ENCODE results near the gene TAC3. TPM values are rescaled to one million over a fixed set of nuclear protein-coding genes. Genes with fewer than 3 reads are reported as not detected.
"Not testable (repeated sequence)": the region's sequence is repeated elsewhere in the genome, so short reads cannot be mapped to it uniquely, and the experiment has no call there.

Gene TAC3
- total RNA-seq, 2 experiments from 2014 or later = not detected

DNA sequence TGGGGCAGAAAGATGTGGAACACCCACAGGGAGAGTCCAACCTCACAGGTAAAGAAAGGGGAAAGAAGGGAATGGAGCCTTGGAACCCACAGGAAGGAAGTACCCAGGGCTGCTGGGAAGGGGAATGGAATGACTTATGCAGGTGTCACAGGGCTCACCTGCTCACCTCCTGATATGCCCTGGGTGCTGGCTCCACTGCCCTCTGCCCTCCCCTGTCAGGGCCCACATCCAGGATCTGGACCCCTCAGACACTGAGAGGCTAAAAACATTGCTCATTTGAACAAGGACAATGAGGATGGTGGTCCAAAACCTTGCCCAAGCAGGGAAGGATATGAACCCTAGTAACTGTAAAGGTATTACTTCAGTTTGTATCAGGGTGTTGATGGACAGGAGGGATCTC is 29.3 kb downstream of the TAC3 start:
- H3K79me2 ChIP-seq (ENCODE audit: insufficient read depth, low read depth, low read length) = no peaks in the 10 kb centered on the region
- H3K9me3 ChIP-seq (ENCODE audit: low read length) = no peaks in the 10 kb centered on the region
- peaks cover 9% of the 10 kb centered on the region for H3K4me1 ChIP-seq (ENCODE audit: insufficient read depth, low read length, poor library complexity, severe bottlenecking)
- no peak overlapping the region for H3K27ac ChIP-seq (ENCODE audit: low read depth, low read length, poor library complexity, severe bottlenecking)
- BruUV-seq (replicated peaks) = no TSS peak
- TF ChIP-seq CTCF (conservative IDR thresholded peaks at IDR 0.05; ENCODE audit: low read length) (no peak), EZH2phosphoT487 (IDR thresholded peaks at IDR 0.05; ENCODE audit: borderline replicate concordance, low read depth, low read length) (no peak)
- no peak overlapping the region for H3K4me3 ChIP-seq (ENCODE audit: low read depth, low read length, poor library complexity, severe bottlenecking)
- no peaks in the 10 kb centered on the region for H4K20me1 ChIP-seq (ENCODE audit: insufficient read depth, low read length)
- H3K4me2 ChIP-seq (ENCODE audit: low read length) = no peak overlapping the region
- ChIA-PET CTCF (ENCODE audit: unreplicated experiment) (no interaction called here), POLR2A (interaction anchor here (0.7 kb wide), 1 partner anchor 31 kb away, joined by 3 read pairs; no protein-coding TSS in a partner anchor)
- intact Hi-C loops (cut with micrococcal nuclease; ENCODE audit: unreplicated experiment) = loop anchor here (1.0 kb wide), 2 partner anchors 147 to 230 kb away; no protein-coding TSS in a partner anchor
- no peak for DNase-seq (ENCODE audit: low spot score)
- no peaks in the 10 kb centered on the region for H3K9me2 ChIP-seq (ENCODE audit: insufficient read depth, low read length)
- H2AFZ ChIP-seq (ENCODE audit: low read length) = no peak overlapping the region
- H3K36me3 ChIP-seq (ENCODE audit: insufficient read depth, low read length) = no peaks in the 10 kb centered on the region

DNA sequence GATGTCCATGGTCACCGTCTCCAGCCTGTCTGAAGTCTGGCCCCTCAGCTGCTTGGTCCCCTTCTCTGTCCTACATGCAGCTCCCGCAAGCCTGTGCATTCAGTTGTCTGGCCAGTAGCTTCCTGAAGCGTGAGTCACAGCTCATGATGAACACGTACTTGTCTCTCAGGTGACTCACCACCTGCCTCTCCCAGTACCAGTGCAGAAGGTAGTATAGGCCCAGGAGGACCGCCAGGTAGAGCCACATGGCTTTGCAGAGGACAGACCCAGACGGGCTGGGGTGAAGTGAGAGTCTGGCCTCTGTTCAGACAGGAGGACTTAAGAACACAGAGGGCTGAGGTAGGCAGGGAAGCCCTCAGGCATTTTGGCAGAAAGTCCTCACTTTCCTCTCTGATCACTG is 30.6 kb downstream of the TAC3 start:
- H3K9me2 ChIP-seq (ENCODE audit: insufficient read depth, low read length); H3K4me2 ChIP-seq (ENCODE audit: low read length); H3K36me3 ChIP-seq (ENCODE audit: insufficient read depth, low read length); BruUV-seq (replicated peaks); POLR2A ChIA-PET; CTCF ChIA-PET (ENCODE audit: unreplicated experiment); H3K9me3 ChIP-seq (ENCODE audit: low read length); H3K27ac ChIP-seq (ENCODE audit: low read depth, low read length, poor library complexity, severe bottlenecking); intact Hi-C loops (cut with micrococcal nuclease; ENCODE audit: unreplicated experiment); H3K4me1 ChIP-seq (ENCODE audit: insufficient read depth, low read length, poor library complexity, severe bottlenecking); DNase-seq (ENCODE audit: low spot score); H3K4me3 ChIP-seq (ENCODE audit: low read depth, low read length, poor library complexity, severe bottlenecking); H3K79me2 ChIP-seq (ENCODE audit: insufficient read depth, low read depth, low read length); H4K20me1 ChIP-seq (ENCODE audit: insufficient read depth, low read length); H2AFZ ChIP-seq (ENCODE audit: low read length): not testable (repeated sequence)

- intact Hi-C loops (cut with micrococcal nuclease; ENCODE audit: unreplicated experiment) = no loop called here
- no peak for DNase-seq (ENCODE audit: low spot score)
- CTCF ChIA-PET (ENCODE audit: unreplicated experiment) = no interaction called here
Observed at GRCh38 chr12:56983386-56983785, 32.9 kb downstream of the TAC3 start.

DNA sequence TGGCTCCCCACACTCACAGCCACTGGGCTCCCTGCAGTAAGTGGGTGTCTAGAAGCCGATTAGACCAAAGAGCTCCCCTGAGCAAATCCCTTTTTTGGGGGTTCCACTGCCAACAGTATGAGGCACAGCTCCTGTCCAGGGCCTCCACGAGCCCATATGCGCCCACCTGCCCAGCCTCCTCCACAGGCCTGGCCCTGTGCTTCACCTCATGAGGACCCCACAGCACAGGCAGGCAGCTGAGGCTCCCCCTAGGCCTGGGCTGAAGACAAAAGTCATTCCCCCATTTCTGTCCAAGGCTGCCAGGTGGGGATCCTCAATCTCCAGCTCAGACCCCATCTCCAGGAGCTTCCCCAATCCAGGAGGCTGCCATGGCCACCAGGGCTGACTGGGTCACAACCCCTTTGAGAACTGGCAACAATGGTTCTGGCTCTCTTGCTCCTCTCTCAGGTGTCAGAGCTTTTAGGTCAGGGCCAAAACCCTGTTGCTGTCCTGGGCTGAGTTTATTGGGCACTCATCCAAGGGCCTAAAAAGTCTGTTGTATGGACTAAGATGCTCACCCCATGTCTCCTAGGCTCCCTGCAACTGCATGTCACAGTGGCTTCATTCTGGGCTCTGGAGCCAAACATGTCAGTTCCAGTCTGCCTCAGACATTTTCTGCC is 33.6 kb downstream of the TAC3 start:
- intact Hi-C loops (cut with micrococcal nuclease; ENCODE audit: unreplicated experiment); DNase-seq (ENCODE audit: low spot score); H3K27ac ChIP-seq (ENCODE audit: low read depth, low read length, poor library complexity, severe bottlenecking); H3K9me2 ChIP-seq (ENCODE audit: insufficient read depth, low read length); H3K79me2 ChIP-seq (ENCODE audit: insufficient read depth, low read depth, low read length); H2AFZ ChIP-seq (ENCODE audit: low read length); H3K4me3 ChIP-seq (ENCODE audit: low read depth, low read length, poor library complexity, severe bottlenecking); H3K4me1 ChIP-seq (ENCODE audit: insufficient read depth, low read length, poor library complexity, severe bottlenecking); CTCF ChIA-PET (ENCODE audit: unreplicated experiment); H3K4me2 ChIP-seq (ENCODE audit: low read length); H4K20me1 ChIP-seq (ENCODE audit: insufficient read depth, low read length); BruUV-seq (replicated peaks); H3K36me3 ChIP-seq (ENCODE audit: insufficient read depth, low read length); H3K9me3 ChIP-seq (ENCODE audit: low read length): not testable (repeated sequence)
- POLR2A ChIA-PET = interaction anchor here (0.6 kb wide), 1 partner anchor 214 kb away, joined by 3 read pairs; no protein-coding TSS in a partner anchor

More at GRCh38 chr12:56983386-56983785, 32.9 kb downstream of the TAC3 start:
- H2AFZ ChIP-seq (ENCODE audit: low read length) = no peak overlapping the region
- no peaks in the 10 kb centered on the region for H3K79me2 ChIP-seq (ENCODE audit: insufficient read depth, low read depth, low read length)
- H3K36me3 ChIP-seq (ENCODE audit: insufficient read depth, low read length) = no peaks in the 10 kb centered on the region
- H4K20me1 ChIP-seq (ENCODE audit: insufficient read depth, low read length) = no peaks in the 10 kb centered on the region
- no peak overlapping the region for H3K4me3 ChIP-seq (ENCODE audit: low read depth, low read length, poor library complexity, severe bottlenecking)
- POLR2A ChIA-PET = no interaction called here
- H3K4me2 ChIP-seq (ENCODE audit: low read length) = no peak overlapping the region
- H3K9me3 ChIP-seq (ENCODE audit: low read length) = no peaks in the 10 kb centered on the region
- H3K9me2 ChIP-seq (ENCODE audit: insufficient read depth, low read length) = no peaks in the 10 kb centered on the region
- peaks cover 3% of the 10 kb centered on the region for H3K4me1 ChIP-seq (ENCODE audit: insufficient read depth, low read length, poor library complexity, severe bottlenecking)
- TF ChIP-seq EZH2phosphoT487 (IDR thresholded peaks at IDR 0.05; ENCODE audit: borderline replicate concordance, low read depth, low read length) (no peak), CTCF (conservative IDR thresholded peaks at IDR 0.05; ENCODE audit: low read length) (no peak)
- no peak overlapping the region for H3K27ac ChIP-seq (ENCODE audit: low read depth, low read length, poor library complexity, severe bottlenecking)
- BruUV-seq (replicated peaks) = no TSS peak

Measured in OCI-LY7 (cell line).